Upper lobe of left lung (tissue), 4 donors: ENCODE results near the gene PRL.

Experiments used
- EP300 ChIP-seq, 4 donors: sonication (generic); formaldehyde crosslinking; IDR thresholded peaks; one replicate each; pipeline ENCODE4 v1.5.1; 2017; ENCODE audit warnings: antibody characterized with exemption in 4 of 4, control low read depth in 2 of 4
- POLR2A ChIP-seq, 4 donors: fragments of 450-650 bp; IDR thresholded peaks; one replicate each; pipeline ENCODE4 v1.5.1; 2016 to 2017; ENCODE audit warnings: antibody characterized with exemption in 4 of 4, mild to moderate bottlenecking in 2 of 4
- POLR2AphosphoS5 ChIP-seq, 2 donors: sonication (generic); formaldehyde crosslinking; IDR thresholded peaks; one replicate each; pipeline ENCODE4 v1.5.1; 2017; ENCODE audit warnings: antibody characterized with exemption in 2 of 2
- TF ChIP-seq, protein P1 (sequence below), 6 experiments: fragments of 450-650 bp in 4 of 6; fragments of 200-600 bp in 2 of 6; sonication (generic) in 2 of 6; IDR thresholded peaks; one replicate each; pipeline ENCODE4 v1.5.1; 2016 to 2019; ENCODE audit warnings: antibody characterized with exemption in 6 of 6

- TF ChIP-seq, protein P1, sequence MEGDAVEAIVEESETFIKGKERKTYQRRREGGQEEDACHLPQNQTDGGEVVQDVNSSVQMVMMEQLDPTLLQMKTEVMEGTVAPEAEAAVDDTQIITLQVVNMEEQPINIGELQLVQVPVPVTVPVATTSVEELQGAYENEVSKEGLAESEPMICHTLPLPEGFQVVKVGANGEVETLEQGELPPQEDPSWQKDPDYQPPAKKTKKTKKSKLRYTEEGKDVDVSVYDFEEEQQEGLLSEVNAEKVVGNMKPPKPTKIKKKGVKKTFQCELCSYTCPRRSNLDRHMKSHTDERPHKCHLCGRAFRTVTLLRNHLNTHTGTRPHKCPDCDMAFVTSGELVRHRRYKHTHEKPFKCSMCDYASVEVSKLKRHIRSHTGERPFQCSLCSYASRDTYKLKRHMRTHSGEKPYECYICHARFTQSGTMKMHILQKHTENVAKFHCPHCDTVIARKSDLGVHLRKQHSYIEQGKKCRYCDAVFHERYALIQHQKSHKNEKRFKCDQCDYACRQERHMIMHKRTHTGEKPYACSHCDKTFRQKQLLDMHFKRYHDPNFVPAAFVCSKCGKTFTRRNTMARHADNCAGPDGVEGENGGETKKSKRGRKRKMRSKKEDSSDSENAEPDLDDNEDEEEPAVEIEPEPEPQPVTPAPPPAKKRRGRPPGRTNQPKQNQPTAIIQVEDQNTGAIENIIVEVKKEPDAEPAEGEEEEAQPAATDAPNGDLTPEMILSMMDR (IDR thresholded peaks at IDR 0.05), result no peak
- TF ChIP-seq POLR2AphosphoS5 (IDR thresholded peaks at IDR 0.05) (no peak), POLR2A (IDR thresholded peaks at IDR 0.05) (no peak), EP300 (IDR thresholded peaks at IDR 0.05) (no peak)
Measured at GRCh38 chr6:22320750-22321149, 23.9 kb upstream of the PRL start.
